ENCODE measurements around the gene TMUB2. TPM values are rescaled to one million over a fixed set of nuclear protein-coding genes. Genes with fewer than 3 reads are reported as not detected.
A peak's percentile ranks its signal among the peaks of the same experiment; 100 is the strongest.

Gene TMUB2
- total and polyA plus RNA-seq, 2 of the 13 experiments (the other 11 are each of a cell fraction or from before 2014, with no cell fraction given) = 26.9 to 50.8 TPM

GRCh38 chr17:44137891-44138709 is 48.7 kb upstream of the TMUB2 start (continued):
- TF ChIP-seq TFDP1 (CRISPR knock-in tag; IDR thresholded peaks at IDR 0.05; ENCODE audit: borderline replicate concordance) (peak; percentile 60; the same call in 1 of the 2 replicates), ZNF782 (CRISPR knock-in tag; IDR thresholded peaks at IDR 0.05; ENCODE audit: borderline replicate concordance) (peak; percentile 65; the same call in 1 of the 2 replicates), SRSF9 (IDR thresholded peaks at IDR 0.05; ENCODE audit: borderline replicate concordance, insufficient read depth, low read depth, low read length, poor library complexity, severe bottlenecking) (no peak), PHF5A (CRISPR knock-in tag; IDR thresholded peaks at IDR 0.05; ENCODE audit: low read depth, unreplicated experiment) (peak; percentile 77), HDAC6 (IDR thresholded peaks at IDR 0.05; ENCODE audit: low read depth, low read length) (no peak), ZNF556 (CRISPR knock-in tag; IDR thresholded peaks at IDR 0.05; ENCODE audit: borderline replicate concordance) (no peak), PRDM10 (CRISPR knock-in tag; IDR thresholded peaks at IDR 0.05; ENCODE audit: low read depth) (peak; percentile 90; the same call in 1 of the 2 replicates), E2F5 (CRISPR knock-in tag; conservative IDR thresholded peaks at IDR 0.05) (no peak; the same call in 1 of the 2 replicates), DBP (CRISPR knock-in tag; IDR thresholded peaks at IDR 0.05; ENCODE audit: not compliant biosample characterization) (peak; percentile 21), MYPOP (CRISPR knock-in tag; IDR thresholded peaks at IDR 0.05) (peak; percentile 22; the same call in 1 of the 2 replicates), ZBED4 (CRISPR knock-in tag; IDR thresholded peaks at IDR 0.05; ENCODE audit: borderline replicate concordance) (no peak)

Data from HepG2 (cell line).